HEK293 (cell line): ENCODE measurements around the gene ANO8.

Experiments used
- MZF1 ChIP-seq: fragments of 450-650 bp; formaldehyde crosslinking; IDR thresholded peaks from 2 replicates; pipeline ENCODE4 v1.5.1; 2017; ENCODE audit warnings: missing biosample characterization, missing genetic modification characterization, borderline replicate concordance
- ZNF530 ChIP-seq: fragments of 450-650 bp; formaldehyde crosslinking; IDR thresholded peaks from 2 replicates; pipeline ENCODE4 v1.5.1; 2016; ENCODE audit warnings: low read depth, missing biosample characterization, missing genetic modification characterization
- ZSCAN30 ChIP-seq: fragments of 450-650 bp; IDR thresholded peaks from 2 replicates; pipeline ENCODE4 v1.5.1; 2018; ENCODE audit warnings: missing biosample characterization, mild to moderate bottlenecking, missing genetic modification characterization, moderate library complexity

DNA sequence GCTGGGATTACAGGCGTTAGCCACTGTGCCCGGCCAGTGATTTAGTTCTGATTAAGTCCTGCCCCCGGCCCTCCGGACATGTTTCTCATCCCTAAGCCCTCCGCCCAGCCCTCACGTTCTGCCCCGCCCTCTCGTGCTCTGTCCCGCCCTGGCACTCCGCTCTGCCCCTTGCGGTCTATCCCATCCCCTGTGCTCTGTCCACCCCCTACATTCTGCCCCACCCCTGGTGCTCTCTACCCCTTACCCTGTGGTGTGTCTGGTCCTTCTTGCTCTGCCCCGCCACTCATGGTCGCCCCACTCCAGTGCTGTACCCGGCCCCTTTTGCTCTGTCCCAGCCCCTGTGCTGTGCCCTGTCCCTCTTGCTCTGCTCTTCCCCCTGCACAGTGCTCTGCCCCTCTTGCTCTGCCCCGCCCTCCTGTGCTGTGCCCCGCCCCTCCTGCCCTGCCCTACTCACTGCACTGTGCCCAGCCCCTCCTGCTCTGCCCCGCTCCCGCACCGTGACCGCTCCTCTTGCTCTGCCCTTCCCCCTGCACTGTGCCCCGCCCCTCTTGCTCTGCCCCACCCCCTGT, 5.7 kb upstream of the ANO8 start:
- TF ChIP-seq ZSCAN30 (tag by site-specific recombination) (no peak), ZNF530 (no peak), MZF1 (tag by site-specific recombination) (no peak)
